HTR-8/SVneo (cell line): Measurements from ENCODE around the gene LUZP2.

Experiments
- DNase-seq: peaks from one replicate; pipeline ENCODE4 v3.0.0; 2011; ENCODE audit warnings: low spot score, mixed read lengths; ENCODE audit not compliant: insufficient read length
- FAIRE-seq: peaks from 2 replicates; lab custom pipeline; 2011; peaks lifted over from hg19 to GRCh38; lab: Jason Lieb, UNC

LUZP2 gene

GRCh38 chr11:24779791-24780190, 282.9 kb downstream of the LUZP2 start:
- FAIRE-seq (no peak), DNase-seq (no peak)

- FAIRE-seq: no peak
Measured at GRCh38 chr11:24781288-24781687, 284.4 kb downstream of the LUZP2 start.

GRCh38 chr11:24793479-24793878, 296.6 kb downstream of the LUZP2 start:
- no peak for FAIRE-seq
- no peak for DNase-seq

More at GRCh38 chr11:24781288-24781687, 284.4 kb downstream of the LUZP2 start:
- no peak for DNase-seq

GRCh38 chr11:24794064-24794463, 297.2 kb downstream of the LUZP2 start:
- FAIRE-seq (no peak), DNase-seq (no peak)

- DNase-seq (no peak), FAIRE-seq (no peak)
Measured at GRCh38 chr11:24805671-24806070, 308.8 kb downstream of the LUZP2 start.

GRCh38 chr11:24808173-24808572, 311.3 kb downstream of the LUZP2 start:
- FAIRE-seq: no peak
- DNase-seq: no peak

GRCh38 chr11:24819006-24819405, 322.2 kb downstream of the LUZP2 start:
- FAIRE-seq (no peak), DNase-seq (no peak)

- no peak for FAIRE-seq
Measured at GRCh38 chr11:24819863-24820434, 323.1 kb downstream of the LUZP2 start.

GRCh38 chr11:24820541-24820940, 323.7 kb downstream of the LUZP2 start:
- FAIRE-seq: no peak

More at GRCh38 chr11:24819863-24820434, 323.1 kb downstream of the LUZP2 start:
- DNase-seq: no peak

GRCh38 chr11:24828938-24829605, 332.2 kb downstream of the LUZP2 start:
- no peak for FAIRE-seq
- DNase-seq: no peak

More at GRCh38 chr11:24820541-24820940, 323.7 kb downstream of the LUZP2 start:
- no peak for DNase-seq

GRCh38 chr11:24833573-24833972, 336.7 kb downstream of the LUZP2 start:
- DNase-seq (no peak), FAIRE-seq (no peak)

GRCh38 chr11:24837112-24837511, 340.3 kb downstream of the LUZP2 start:
- DNase-seq: no peak
- no peak for FAIRE-seq

- DNase-seq (no peak), FAIRE-seq (no peak)
Measured at GRCh38 chr11:24842308-24842707, 345.5 kb downstream of the LUZP2 start.

- DNase-seq (no peak), FAIRE-seq (no peak)
Measured at GRCh38 chr11:24844406-24844805, 347.6 kb downstream of the LUZP2 start.

- DNase-seq (no peak), FAIRE-seq (no peak)
Measured at GRCh38 chr11:24848857-24849256, 352.0 kb downstream of the LUZP2 start.

GRCh38 chr11:24855951-24856350, 359.1 kb downstream of the LUZP2 start:
- DNase-seq: no peak

GRCh38 chr11:24859801-24860300, 363.0 kb downstream of the LUZP2 start:
- DNase-seq (no peak), FAIRE-seq (no peak)

More at GRCh38 chr11:24855951-24856350, 359.1 kb downstream of the LUZP2 start:
- FAIRE-seq: no peak

GRCh38 chr11:24861440-24861839, 364.6 kb downstream of the LUZP2 start:
- no peak for FAIRE-seq
- no peak for DNase-seq

- FAIRE-seq (no peak), DNase-seq (no peak)
Measured at GRCh38 chr11:24866743-24867142, 369.9 kb downstream of the LUZP2 start.

GRCh38 chr11:24870048-24870447, 373.2 kb downstream of the LUZP2 start:
- FAIRE-seq (no peak), DNase-seq (no peak)

- DNase-seq (no peak), FAIRE-seq (no peak)
Measured at GRCh38 chr11:24872186-24872585, 375.3 kb downstream of the LUZP2 start.
